B cell (primary cell): ENCODE results near the gene GLIPR2.

ENCODE experiments used
- EZH2 ChIP-seq: IDR thresholded peaks from 2 replicates; pipeline ENCODE4 v1.6.1; 2012; ENCODE audit warnings: borderline replicate concordance, low read depth, mild to moderate bottlenecking, moderate library complexity, low read length; ENCODE audit not compliant: insufficient read depth, poor library complexity, severe bottlenecking
- TF ChIP-seq, protein P1 (sequence below): fragments of 200-600 bp; IDR thresholded peaks from one replicate; pipeline ENCODE4 v1.8.0; 2022; ENCODE audit warnings: antibody characterized with exemption, mild to moderate bottlenecking

DNA sequence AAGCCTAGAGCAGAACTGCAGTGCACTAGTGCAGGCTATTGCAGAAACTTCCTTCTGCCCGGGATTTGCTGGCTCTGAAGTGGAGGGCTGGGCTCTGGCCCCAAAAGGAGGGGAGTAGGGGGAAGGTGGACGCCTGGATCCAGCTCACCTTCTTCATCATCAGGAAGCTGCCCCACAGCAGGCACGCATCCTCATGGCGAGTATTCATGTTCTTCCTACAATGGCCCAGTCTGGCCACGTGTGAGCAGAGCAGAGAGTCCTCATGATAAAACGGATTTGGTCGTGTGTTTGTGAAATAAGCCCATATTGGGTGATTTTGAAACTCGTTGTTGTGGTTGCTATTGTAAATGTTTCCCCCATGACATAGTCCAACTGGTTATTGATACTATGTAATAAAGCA lies 8.2 kb upstream of the GLIPR2 start:
- TF ChIP-seq, protein P1, sequence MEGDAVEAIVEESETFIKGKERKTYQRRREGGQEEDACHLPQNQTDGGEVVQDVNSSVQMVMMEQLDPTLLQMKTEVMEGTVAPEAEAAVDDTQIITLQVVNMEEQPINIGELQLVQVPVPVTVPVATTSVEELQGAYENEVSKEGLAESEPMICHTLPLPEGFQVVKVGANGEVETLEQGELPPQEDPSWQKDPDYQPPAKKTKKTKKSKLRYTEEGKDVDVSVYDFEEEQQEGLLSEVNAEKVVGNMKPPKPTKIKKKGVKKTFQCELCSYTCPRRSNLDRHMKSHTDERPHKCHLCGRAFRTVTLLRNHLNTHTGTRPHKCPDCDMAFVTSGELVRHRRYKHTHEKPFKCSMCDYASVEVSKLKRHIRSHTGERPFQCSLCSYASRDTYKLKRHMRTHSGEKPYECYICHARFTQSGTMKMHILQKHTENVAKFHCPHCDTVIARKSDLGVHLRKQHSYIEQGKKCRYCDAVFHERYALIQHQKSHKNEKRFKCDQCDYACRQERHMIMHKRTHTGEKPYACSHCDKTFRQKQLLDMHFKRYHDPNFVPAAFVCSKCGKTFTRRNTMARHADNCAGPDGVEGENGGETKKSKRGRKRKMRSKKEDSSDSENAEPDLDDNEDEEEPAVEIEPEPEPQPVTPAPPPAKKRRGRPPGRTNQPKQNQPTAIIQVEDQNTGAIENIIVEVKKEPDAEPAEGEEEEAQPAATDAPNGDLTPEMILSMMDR: no peak
- TF ChIP-seq EZH2: no peak
